SK-N-SH (cell line): ENCODE data around the gene MCTS1. TPM values are rescaled to one million over a fixed set of nuclear protein-coding genes. Genes with fewer than 3 reads are reported as not detected.
"Not testable (repeated sequence)": the region's sequence is repeated elsewhere in the genome, so short reads cannot be mapped to it uniquely, and the experiment has no call there.

Source experiments
- CTCF ChIA-PET: fragments of 300-600, 350-600 bp; formaldehyde crosslinking; extraction: SDS; loops from one replicate; lab custom pipeline; 2021; lab: Yijun Ruan, JAX
- POLR2A ChIA-PET: fragments of 350-600 bp; sonication (Branson Sonifier 250); formaldehyde crosslinking; extraction: SDS; loops from one replicate; lab custom pipeline; 2020; ENCODE audit warnings: antibody characterized with exemption, inconsistent platforms; lab: Yijun Ruan, JAX
- DNase-seq: peaks from one replicate; pipeline ENCODE4 v3.0.0; 2012
- H2AFZ ChIP-seq: fragments of 200-600 bp; sonication (generic); 2 replicates; pipeline ENCODE4 v1.8.1; 2016; ENCODE audit warnings: antibody characterized with exemption, mild to moderate bottlenecking, low read depth
- H3F3A ChIP-seq: fragments of 200-600 bp; sonication (generic); replicated peaks from 2 replicates; pipeline ENCODE3; 2016; ENCODE audit warnings: antibody characterized with exemption, mild to moderate bottlenecking; ENCODE audit not compliant: insufficient read depth
- H3K27ac ChIP-seq, 2 experiments: fragments of 200-500 bp in 1 of 2; fragments of 200-600 bp in 1 of 2; sonication (Bioruptor generic) in 1 of 2; sonication (generic), shearing (Covaris generic) in 1 of 2; 2 replicates each; pipeline versions ENCODE4 v1.5.1 to v1.6.1; 2014 to 2016; ENCODE audit warnings: low read depth in 2 of 2, inconsistent platforms in 1 of 2, low read length in 1 of 2, mild to moderate bottlenecking in 1 of 2, mixed read lengths in 1 of 2
- H3K27me3 ChIP-seq: fragments of 200-600 bp; sonication (generic), shearing (Covaris generic); 2 replicates; pipeline ENCODE4 v1.6.1; 2016; ENCODE audit warnings: mixed run types; ENCODE audit not compliant: insufficient read depth
- H3K36me3 ChIP-seq, 2 experiments: fragments of 200-500 bp in 1 of 2; fragments of 200-600 bp in 1 of 2; sonication (Bioruptor generic) in 1 of 2; sonication (generic) in 1 of 2; replicated peaks in 1 of 2; 2 replicates each; pipeline versions ENCODE3 to v1.5.1; 2014 to 2016; ENCODE audit warnings: low read length in 1 of 2, mild to moderate bottlenecking in 1 of 2; ENCODE audit not compliant: insufficient read depth in 2 of 2, control insufficient read depth in 1 of 2
- H3K4me1 ChIP-seq, 2 experiments: fragments of 200-500 bp in 1 of 2; fragments of 200-600 bp in 1 of 2; sonication (Bioruptor generic) in 1 of 2; sonication (generic), shearing (Covaris generic) in 1 of 2; 2 replicates each; pipeline versions ENCODE4 v1.5.1 to v1.6.1; 2014 to 2016; ENCODE audit warnings: low read depth in 1 of 2, low read length in 1 of 2, mixed run types in 1 of 2; ENCODE audit not compliant: insufficient read depth in 2 of 2, control insufficient read depth in 1 of 2
- H3K4me2 ChIP-seq: fragments of 200-600 bp; sonication (generic), shearing (Covaris generic); 2 replicates; pipeline ENCODE4 v1.6.1; 2017; ENCODE audit warnings: mixed run types
- H3K4me3 ChIP-seq, 2 experiments: fragments of 200-500 bp in 1 of 2; fragments of 200-600 bp in 1 of 2; sonication (Bioruptor generic) in 1 of 2; sonication (generic), shearing (Covaris generic) in 1 of 2; 2 replicates each; pipeline versions ENCODE4 v1.5.1 to v1.8.1; 2014 to 2016; ENCODE audit warnings: low read depth in 2 of 2, inconsistent platforms in 1 of 2, low read length in 1 of 2, mild to moderate bottlenecking in 1 of 2, mixed read lengths in 1 of 2, moderate library complexity in 1 of 2
- H3K79me2 ChIP-seq: fragments of 200-600 bp; sonication (generic); 2 replicates; pipeline ENCODE4 v1.8.1; 2017; ENCODE audit warnings: mild to moderate bottlenecking; ENCODE audit not compliant: insufficient read depth
- H3K9ac ChIP-seq: fragments of 200-600 bp; sonication (generic); 2 replicates; pipeline ENCODE4 v1.6.1; 2017; ENCODE audit warnings: mixed run types
- H3K9me2 ChIP-seq: fragments of 200-600 bp; sonication (generic); 2 replicates; pipeline ENCODE4 v1.6.1; 2017; ENCODE audit warnings: mixed run types
- H3K9me3 ChIP-seq: fragments of 200-600 bp; sonication (generic); 2 replicates; pipeline ENCODE4 v1.6.1; 2017; ENCODE audit warnings: mixed run types, mild to moderate bottlenecking, moderate library complexity
- H4K20me1 ChIP-seq: fragments of 200-600 bp; sonication (generic); 2 replicates; pipeline ENCODE4 v1.6.1; 2017; ENCODE audit warnings: mild to moderate bottlenecking, mixed run types; ENCODE audit not compliant: insufficient read depth
- CHD2 ChIP-seq: fragments of 150-350 bp; IDR thresholded peaks from 2 replicates; pipeline ENCODE4 v1.6.1; 2018; ENCODE audit warnings: low read length; ENCODE audit not compliant: partially characterized antibody
- ELF1 ChIP-seq: IDR thresholded peaks from 2 replicates; pipeline ENCODE4 v1.4.0; 2012
- EP300 ChIP-seq, 2 experiments: IDR thresholded peaks; 2 replicates each; pipeline versions ENCODE4 v1.4.0 to v1.6.1; 2012; ENCODE audit warnings: borderline replicate concordance in 1 of 2, low read depth in 1 of 2, low read length in 1 of 2
- EZH2phosphoT487 ChIP-seq: fragments of 200-600 bp; sonication (generic); IDR thresholded peaks from 2 replicates; pipeline ENCODE4 v1.6.1; 2017; ENCODE audit warnings: low read depth, mixed run types, mild to moderate bottlenecking, antibody characterized with exemption, moderate library complexity, borderline replicate concordance
- FOSL2 ChIP-seq: IDR thresholded peaks from 2 replicates; pipeline ENCODE4 v1.4.0; 2012; ENCODE audit warnings: low read depth, mild to moderate bottlenecking, moderate library complexity, borderline replicate concordance
- FOXJ3 ChIP-seq: sonication (generic); formaldehyde crosslinking; IDR thresholded peaks from 2 replicates; pipeline ENCODE4 v1.5.1; 2020; ENCODE audit warnings: mild to moderate bottlenecking, missing genetic modification reagents
- IRF3 ChIP-seq: fragments of 150-350 bp; IDR thresholded peaks from 2 replicates; pipeline ENCODE4 v1.6.1; 2016; ENCODE audit warnings: mild to moderate bottlenecking, low read depth, low read length
- JUND ChIP-seq: IDR thresholded peaks from 2 replicates; pipeline ENCODE4 v1.4.0; 2012
- MEF2A ChIP-seq: IDR thresholded peaks from 2 replicates; pipeline ENCODE4 v1.4.0; 2012; ENCODE audit warnings: low read depth, borderline replicate concordance
- MXI1 ChIP-seq: IDR thresholded peaks from 2 replicates; pipeline ENCODE4 v1.6.1; 2012; ENCODE audit warnings: mild to moderate bottlenecking, low read depth, low read length, improper control_type of control experiment
- NFIC ChIP-seq: IDR thresholded peaks from 2 replicates; pipeline ENCODE4 v1.4.0; 2012; ENCODE audit warnings: borderline replicate concordance
- PBX3 ChIP-seq: IDR thresholded peaks from 2 replicates; pipeline ENCODE4; 2012
- RCOR1 ChIP-seq: fragments of 150-350 bp; IDR thresholded peaks from 2 replicates; pipeline ENCODE4 v1.6.1; 2017; ENCODE audit warnings: antibody characterized with exemption, low read length
- RFX5 ChIP-seq: IDR thresholded peaks from 2 replicates; pipeline ENCODE4 v1.6.1; 2012; ENCODE audit warnings: mild to moderate bottlenecking, improper control_type of control experiment, low read length
- USF2 ChIP-seq: fragments of 150-350 bp; IDR thresholded peaks from 2 replicates; pipeline ENCODE4 v1.6.1; 2017; ENCODE audit warnings: antibody characterized with exemption, low read length, low read depth, borderline replicate concordance
- ZBTB33 ChIP-seq: IDR thresholded peaks from 2 replicates; pipeline ENCODE4 v1.4.0; 2012; ENCODE audit warnings: low read depth, borderline replicate concordance
- WGBS: methylation state at CpG from one replicate; pipeline ENCODE4 v1.1.6; 2017; ENCODE audit warnings: low lambda C conversion rate; 5-methylcytosine and 5-hydroxymethylcytosine counted together
- polyA plus RNA-seq, 3 experiments: library from polyadenylated mRNA; depleted of rRNA; stranded (reverse); fragments of >200 nt; gene quantifications; 2 replicates each; pipeline ENCODE4 v1.2.3, GENCODE V29; 2012
- TF ChIP-seq, protein P1 (sequence below): IDR thresholded peaks from 2 replicates; pipeline ENCODE4 v1.4.0; 2012; ENCODE audit warnings: low read depth
- TF ChIP-seq, protein P2 (sequence below): IDR thresholded peaks from 2 replicates; pipeline ENCODE4 v1.4.0; 2012; ENCODE audit warnings: low read depth, borderline replicate concordance
- TF ChIP-seq, protein P3 (sequence below): IDR thresholded peaks from 2 replicates; pipeline ENCODE4 v1.6.1; 2012; ENCODE audit warnings: mild to moderate bottlenecking, low read depth, low read length, moderate library complexity

Gene MCTS1
- polyA plus RNA-seq, 1 of the 3 experiments (the other 2 are of a cell fraction): 62.1 TPM

DNA sequence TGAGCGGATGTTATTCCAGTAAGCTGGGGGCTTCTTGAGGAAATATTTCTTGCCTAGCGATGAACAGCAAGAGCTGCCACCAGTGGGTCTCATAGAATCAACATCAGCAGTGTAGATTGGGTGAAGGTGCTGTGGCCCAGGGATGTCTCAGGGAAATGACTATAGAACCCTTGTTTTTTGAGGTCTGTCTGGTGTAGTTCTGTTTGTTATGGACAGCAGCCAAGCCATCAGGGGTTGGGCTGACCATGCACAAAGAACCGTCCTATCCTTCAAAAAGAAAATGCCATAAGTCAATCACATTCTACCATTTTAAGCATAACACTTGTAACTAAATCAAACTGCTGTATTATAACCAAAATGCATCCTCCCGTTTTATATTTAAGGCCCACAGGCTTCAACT lies 43.2 kb downstream of the MCTS1 start:
- H3K79me2 ChIP-seq: no peaks in the 10 kb centered on the region
- ChIA-PET POLR2A (interaction anchor here (1.1 kb wide), 1 partner anchor 88 kb away, joined by 3 read pairs; no protein-coding TSS in a partner anchor), CTCF (interaction anchor here (2.3 kb wide), 1 partner anchor 16 kb away, joined by 5 read pairs; no protein-coding TSS in a partner anchor)
- H3K9me3 ChIP-seq: no peaks in the 10 kb centered on the region
- WGBS: 32% methylated on average over 4 of the region's 4 CpGs
- no peak overlapping the region for H3K9ac ChIP-seq
- no peaks in the 10 kb centered on the region; the same call in 1 of the 2 replicates for H3K27me3 ChIP-seq
- H3K4me3 ChIP-seq: no peak overlapping the region
- H4K20me1 ChIP-seq: no peaks in the 10 kb centered on the region
- H3F3A ChIP-seq: peaks cover 6% of the 10 kb centered on the region
- no peak overlapping the region for H2AFZ ChIP-seq
- no peaks in the 10 kb centered on the region for H3K4me1 ChIP-seq
- H3K9me2 ChIP-seq: no peaks in the 10 kb centered on the region
- no peaks in the 10 kb centered on the region for H3K36me3 ChIP-seq
- no peak overlapping the region for H3K4me2 ChIP-seq
- H3K27ac ChIP-seq: no peak overlapping the region
- DNase-seq: no peak
- TF ChIP-seq ZBTB33: no peak
- TF ChIP-seq, protein P1, sequence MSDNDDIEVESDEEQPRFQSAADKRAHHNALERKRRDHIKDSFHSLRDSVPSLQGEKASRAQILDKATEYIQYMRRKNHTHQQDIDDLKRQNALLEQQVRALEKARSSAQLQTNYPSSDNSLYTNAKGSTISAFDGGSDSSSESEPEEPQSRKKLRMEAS: no peak
- no peak for TF ChIP-seq FOXJ3 (CRISPR knock-in tag)
- no peak for TF ChIP-seq RCOR1
- no peak for TF ChIP-seq IRF3
- no peak for TF ChIP-seq RFX5
- TF ChIP-seq MXI1: no peak
- TF ChIP-seq CHD2: no peak
- no peak for TF ChIP-seq EZH2phosphoT487
- TF ChIP-seq, protein P2, sequence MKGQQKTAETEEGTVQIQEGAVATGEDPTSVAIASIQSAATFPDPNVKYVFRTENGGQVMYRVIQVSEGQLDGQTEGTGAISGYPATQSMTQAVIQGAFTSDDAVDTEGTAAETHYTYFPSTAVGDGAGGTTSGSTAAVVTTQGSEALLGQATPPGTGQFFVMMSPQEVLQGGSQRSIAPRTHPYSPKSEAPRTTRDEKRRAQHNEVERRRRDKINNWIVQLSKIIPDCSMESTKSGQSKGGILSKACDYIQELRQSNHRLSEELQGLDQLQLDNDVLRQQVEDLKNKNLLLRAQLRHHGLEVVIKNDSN: no peak
- TF ChIP-seq PBX3: no peak
- TF ChIP-seq ELF1: no peak
- TF ChIP-seq FOSL2: no peak
- no peak for TF ChIP-seq USF2
- TF ChIP-seq MEF2A: no peak
- no peak for TF ChIP-seq NFIC
- TF ChIP-seq, protein P3, sequence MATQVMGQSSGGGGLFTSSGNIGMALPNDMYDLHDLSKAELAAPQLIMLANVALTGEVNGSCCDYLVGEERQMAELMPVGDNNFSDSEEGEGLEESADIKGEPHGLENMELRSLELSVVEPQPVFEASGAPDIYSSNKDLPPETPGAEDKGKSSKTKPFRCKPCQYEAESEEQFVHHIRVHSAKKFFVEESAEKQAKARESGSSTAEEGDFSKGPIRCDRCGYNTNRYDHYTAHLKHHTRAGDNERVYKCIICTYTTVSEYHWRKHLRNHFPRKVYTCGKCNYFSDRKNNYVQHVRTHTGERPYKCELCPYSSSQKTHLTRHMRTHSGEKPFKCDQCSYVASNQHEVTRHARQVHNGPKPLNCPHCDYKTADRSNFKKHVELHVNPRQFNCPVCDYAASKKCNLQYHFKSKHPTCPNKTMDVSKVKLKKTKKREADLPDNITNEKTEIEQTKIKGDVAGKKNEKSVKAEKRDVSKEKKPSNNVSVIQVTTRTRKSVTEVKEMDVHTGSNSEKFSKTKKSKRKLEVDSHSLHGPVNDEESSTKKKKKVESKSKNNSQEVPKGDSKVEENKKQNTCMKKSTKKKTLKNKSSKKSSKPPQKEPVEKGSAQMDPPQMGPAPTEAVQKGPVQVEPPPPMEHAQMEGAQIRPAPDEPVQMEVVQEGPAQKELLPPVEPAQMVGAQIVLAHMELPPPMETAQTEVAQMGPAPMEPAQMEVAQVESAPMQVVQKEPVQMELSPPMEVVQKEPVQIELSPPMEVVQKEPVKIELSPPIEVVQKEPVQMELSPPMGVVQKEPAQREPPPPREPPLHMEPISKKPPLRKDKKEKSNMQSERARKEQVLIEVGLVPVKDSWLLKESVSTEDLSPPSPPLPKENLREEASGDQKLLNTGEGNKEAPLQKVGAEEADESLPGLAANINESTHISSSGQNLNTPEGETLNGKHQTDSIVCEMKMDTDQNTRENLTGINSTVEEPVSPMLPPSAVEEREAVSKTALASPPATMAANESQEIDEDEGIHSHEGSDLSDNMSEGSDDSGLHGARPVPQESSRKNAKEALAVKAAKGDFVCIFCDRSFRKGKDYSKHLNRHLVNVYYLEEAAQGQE: no peak
- no peak for TF ChIP-seq EP300 (IDR thresholded peaks at IDR 0.05; ENCODE audit: borderline replicate concordance in 1 of 2, low read depth in 1 of 2, low read length in 1 of 2)
- no peak for TF ChIP-seq JUND

DNA sequence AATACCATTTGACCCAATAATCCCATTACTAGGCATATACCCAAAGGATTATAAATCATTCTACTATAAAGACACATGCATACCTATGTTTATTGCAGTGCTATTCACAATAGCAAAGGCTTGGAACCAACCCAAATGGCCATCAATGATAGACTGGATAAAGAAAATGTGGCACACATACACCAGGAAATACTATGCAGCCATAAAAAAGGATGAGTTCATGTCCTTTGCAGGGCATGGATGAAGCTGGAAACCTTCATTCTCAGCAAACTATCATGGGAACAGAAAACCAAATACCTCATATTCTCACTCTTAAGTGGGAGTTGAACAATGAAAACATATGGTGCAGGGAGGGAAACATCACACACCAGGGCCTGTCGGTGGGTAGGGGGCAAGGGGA lies 48.4 kb downstream of the MCTS1 start:
- CTCF ChIA-PET: interaction anchor here (1.9 kb wide), 1 partner anchor 12 kb away, joined by 8 read pairs; no protein-coding TSS in a partner anchor
- H3K9me2 ChIP-seq, DNase-seq: not testable (repeated sequence)

More for the DNA sequence above, 48.4 kb downstream of the MCTS1 start:
- H3K9me3 ChIP-seq, H4K20me1 ChIP-seq, H3K27ac ChIP-seq, H3K79me2 ChIP-seq, H3K36me3 ChIP-seq, H3K4me1 ChIP-seq, H3K9ac ChIP-seq, H2AFZ ChIP-seq, H3F3A ChIP-seq, H3K27me3 ChIP-seq, H3K4me2 ChIP-seq, POLR2A ChIA-PET, H3K4me3 ChIP-seq: not testable (repeated sequence)
- WGBS: 33% methylated on average over 1 of the region's 1 CpG
